SU-DHL-6 (cell line): ENCODE results near the gene RIC1.

Source experiments
- EZH2phosphoT487 ChIP-seq: fragments of 200-600 bp; sonication (generic), shearing (Covaris generic); conservative IDR thresholded peaks from 2 replicates; pipeline ENCODE4 v1.6.1; 2018; ENCODE audit warnings: mild to moderate bottlenecking, antibody characterized with exemption, low read length, moderate library complexity, mixed read lengths
- TF ChIP-seq, protein P1 (sequence below): fragments of 200-600 bp; sonication (generic); IDR thresholded peaks from one replicate; pipeline ENCODE4 v1.5.1; 2017; ENCODE audit warnings: antibody characterized with exemption, mild to moderate bottlenecking, low read length, moderate library complexity; ENCODE audit not compliant: insufficient read depth, poor library complexity, severe bottlenecking

DNA sequence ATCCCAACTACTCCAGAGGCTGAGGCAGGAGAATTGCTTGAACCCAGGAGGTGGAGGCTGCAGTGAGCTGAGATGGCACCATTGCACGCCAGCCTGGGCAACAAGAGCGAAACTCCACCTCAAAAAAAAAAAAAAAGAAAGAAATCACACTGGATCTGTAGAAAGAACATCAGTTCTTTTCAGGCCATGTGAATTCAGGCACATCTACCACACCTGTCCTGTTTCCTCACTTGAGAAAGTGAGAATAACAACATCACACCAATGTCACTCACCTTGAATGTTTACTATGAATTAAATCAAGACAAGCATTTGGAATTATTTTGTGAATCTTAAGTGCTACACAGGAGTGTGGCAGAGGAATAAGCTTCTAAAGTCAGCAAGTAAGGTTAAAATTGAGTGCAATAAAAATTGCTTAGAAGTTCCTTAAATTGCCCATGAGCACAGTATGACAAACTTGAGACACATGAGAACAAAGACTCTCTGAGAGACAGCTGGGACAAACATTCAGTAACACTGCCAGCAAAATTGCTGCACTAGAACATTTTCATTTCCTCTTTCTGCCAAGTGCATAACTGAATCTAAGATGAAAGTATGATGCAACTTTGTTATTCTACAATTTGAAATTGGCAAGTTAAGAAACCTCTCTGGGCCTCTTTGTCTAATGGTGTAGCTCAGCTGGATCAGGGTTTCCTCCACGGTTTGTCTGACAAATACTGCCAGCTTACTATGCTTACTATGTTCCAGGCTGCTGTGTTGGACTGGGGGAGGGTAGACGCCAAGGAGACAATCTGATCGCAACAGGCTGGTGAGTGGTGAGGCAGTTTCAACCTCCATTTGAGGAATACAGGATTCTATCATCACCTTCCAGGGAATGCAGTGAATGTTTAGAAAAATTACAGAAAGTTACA is 1.9 kb upstream of the RIC1 start:
- TF ChIP-seq, protein P1, sequence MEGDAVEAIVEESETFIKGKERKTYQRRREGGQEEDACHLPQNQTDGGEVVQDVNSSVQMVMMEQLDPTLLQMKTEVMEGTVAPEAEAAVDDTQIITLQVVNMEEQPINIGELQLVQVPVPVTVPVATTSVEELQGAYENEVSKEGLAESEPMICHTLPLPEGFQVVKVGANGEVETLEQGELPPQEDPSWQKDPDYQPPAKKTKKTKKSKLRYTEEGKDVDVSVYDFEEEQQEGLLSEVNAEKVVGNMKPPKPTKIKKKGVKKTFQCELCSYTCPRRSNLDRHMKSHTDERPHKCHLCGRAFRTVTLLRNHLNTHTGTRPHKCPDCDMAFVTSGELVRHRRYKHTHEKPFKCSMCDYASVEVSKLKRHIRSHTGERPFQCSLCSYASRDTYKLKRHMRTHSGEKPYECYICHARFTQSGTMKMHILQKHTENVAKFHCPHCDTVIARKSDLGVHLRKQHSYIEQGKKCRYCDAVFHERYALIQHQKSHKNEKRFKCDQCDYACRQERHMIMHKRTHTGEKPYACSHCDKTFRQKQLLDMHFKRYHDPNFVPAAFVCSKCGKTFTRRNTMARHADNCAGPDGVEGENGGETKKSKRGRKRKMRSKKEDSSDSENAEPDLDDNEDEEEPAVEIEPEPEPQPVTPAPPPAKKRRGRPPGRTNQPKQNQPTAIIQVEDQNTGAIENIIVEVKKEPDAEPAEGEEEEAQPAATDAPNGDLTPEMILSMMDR: no peak
- TF ChIP-seq EZH2phosphoT487: no peak
